Measurements from ENCODE around the gene ZNF302.

DNA sequence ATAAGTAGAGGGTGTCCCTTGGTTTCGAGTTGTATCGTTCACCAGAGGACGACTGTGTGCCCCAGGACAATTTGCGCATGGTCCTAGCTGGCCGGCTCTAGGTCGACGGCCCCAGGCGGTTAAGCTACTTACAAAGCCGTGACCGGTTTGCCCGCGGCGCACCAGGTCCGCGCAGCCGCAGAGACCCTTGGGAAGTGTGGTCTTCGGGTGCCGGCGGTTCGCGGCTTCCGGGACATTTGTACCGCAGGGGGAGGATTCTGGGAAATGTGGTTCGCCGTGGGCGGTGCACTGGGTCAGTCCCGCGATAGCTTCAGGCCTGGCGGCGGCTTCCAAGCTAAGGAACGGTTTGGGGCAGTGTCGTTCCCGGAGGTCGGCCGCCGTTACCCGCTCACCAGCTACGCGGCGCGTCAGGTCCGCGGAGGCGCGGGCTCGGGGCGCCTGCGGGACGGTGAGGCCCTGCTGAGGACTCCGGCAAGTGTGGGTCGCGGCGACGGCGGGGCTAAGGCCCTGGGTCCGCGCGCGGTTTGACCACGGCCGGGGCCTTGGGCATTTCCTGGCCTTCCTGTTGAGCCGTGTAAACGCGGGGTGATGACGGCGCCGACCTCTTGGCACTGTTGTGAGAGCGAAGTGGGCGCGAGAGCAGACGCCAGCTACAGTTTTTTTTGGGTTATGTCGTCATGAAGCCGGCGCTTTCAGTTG lies at the start of gene ZNF302:
- TF ChIP-seq EP300 (IDR thresholded peaks at IDR 0.05) (peak; percentile 84 to 95), POLR2A (IDR thresholded peaks at IDR 0.05) (peak; percentile 16 to 78)
- TF ChIP-seq, protein P1, sequence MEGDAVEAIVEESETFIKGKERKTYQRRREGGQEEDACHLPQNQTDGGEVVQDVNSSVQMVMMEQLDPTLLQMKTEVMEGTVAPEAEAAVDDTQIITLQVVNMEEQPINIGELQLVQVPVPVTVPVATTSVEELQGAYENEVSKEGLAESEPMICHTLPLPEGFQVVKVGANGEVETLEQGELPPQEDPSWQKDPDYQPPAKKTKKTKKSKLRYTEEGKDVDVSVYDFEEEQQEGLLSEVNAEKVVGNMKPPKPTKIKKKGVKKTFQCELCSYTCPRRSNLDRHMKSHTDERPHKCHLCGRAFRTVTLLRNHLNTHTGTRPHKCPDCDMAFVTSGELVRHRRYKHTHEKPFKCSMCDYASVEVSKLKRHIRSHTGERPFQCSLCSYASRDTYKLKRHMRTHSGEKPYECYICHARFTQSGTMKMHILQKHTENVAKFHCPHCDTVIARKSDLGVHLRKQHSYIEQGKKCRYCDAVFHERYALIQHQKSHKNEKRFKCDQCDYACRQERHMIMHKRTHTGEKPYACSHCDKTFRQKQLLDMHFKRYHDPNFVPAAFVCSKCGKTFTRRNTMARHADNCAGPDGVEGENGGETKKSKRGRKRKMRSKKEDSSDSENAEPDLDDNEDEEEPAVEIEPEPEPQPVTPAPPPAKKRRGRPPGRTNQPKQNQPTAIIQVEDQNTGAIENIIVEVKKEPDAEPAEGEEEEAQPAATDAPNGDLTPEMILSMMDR (IDR thresholded peaks at IDR 0.05) = peak in 2 of 5 experiments; percentile 17 to 21

All from tibial nerve (tissue), 4 donors.